ENCODE data around the gene ADCY2. TPM values are rescaled to one million over a fixed set of nuclear protein-coding genes. Genes with fewer than 3 reads are reported as not detected.

Gene ADCY2
- total RNA-seq (2022), result not detected in 2 replicates
- percentile 6 among the genes with signal in this experiment for Bru-seq, nascent RNA
- BruChase-seq, experiment 1, labeled RNA remaining after a 2-hour chase, result percentile 1 among the genes with signal in this experiment
- BruChase-seq, experiment 2, labeled RNA remaining after a 6-hour chase, result percentile 1 among the genes with signal in this experiment
- long read RNA-seq, result 0 reads

GRCh38 chr5:7395947-7396712 lies at the start of gene ADCY2:
Gene ADCY2 (plus strand): TSS chr5:7396138. CDS start chr5:7396297, 159 bp downstream.
- Histone ChIP-seq H3K36me3 (ENCODE audit: control insufficient read depth, insufficient read depth, low read length) (no peaks in the 10 kb centered on the region), H3K27me3 (replicated peaks; ENCODE audit: control insufficient read depth, insufficient read depth, low read length) (no peaks in the 10 kb centered on the region), H3K9me3 (no peaks in the 10 kb centered on the region), H3K4me1 (no peaks in the 10 kb centered on the region), H3K4me3 (ENCODE audit: low read depth, low read length) (peak within 1 kb of the TSS; percentile 21; the same call in 1 of the 2 replicates)
- intact Hi-C loops (cut with micrococcal nuclease; ENCODE audit: unreplicated experiment), result loop anchor here (10.0 kb wide), 1 partner anchor 349 kb away; no protein-coding TSS in a partner anchor
- Mint-ChIP-seq H3K27ac (ENCODE audit: unreplicated experiment) (no peak within 1 kb of the TSS), H3K36me3 (ENCODE audit: insufficient read depth, unreplicated experiment) (no peaks in the 10 kb centered on the region), H3K4me1 (ENCODE audit: low read depth, unreplicated experiment) (no peaks in the 10 kb centered on the region), H3K27me3 (ENCODE audit: insufficient read depth, unreplicated experiment) (peaks cover 16% of the 10 kb centered on the region), H3K4me3 (ENCODE audit: unreplicated experiment) (peak within 1 kb of the TSS; percentile 38), H3K9me3 (ENCODE audit: unreplicated experiment) (no peaks in the 10 kb centered on the region)
- ChIA-PET CTCF (no interaction called here), POLR2A (no interaction called here)
- BruUV-seq (replicated peaks), result no TSS peak
- no peak for DNase-seq
- no peak for TF ChIP-seq CTCF (IDR thresholded peaks at IDR 0.05; ENCODE audit: insufficient read depth in 1 of 2, low read depth in 1 of 2, low read length in 1 of 2, severe bottlenecking in 1 of 2, unreplicated experiment in 1 of 2)

DNA sequence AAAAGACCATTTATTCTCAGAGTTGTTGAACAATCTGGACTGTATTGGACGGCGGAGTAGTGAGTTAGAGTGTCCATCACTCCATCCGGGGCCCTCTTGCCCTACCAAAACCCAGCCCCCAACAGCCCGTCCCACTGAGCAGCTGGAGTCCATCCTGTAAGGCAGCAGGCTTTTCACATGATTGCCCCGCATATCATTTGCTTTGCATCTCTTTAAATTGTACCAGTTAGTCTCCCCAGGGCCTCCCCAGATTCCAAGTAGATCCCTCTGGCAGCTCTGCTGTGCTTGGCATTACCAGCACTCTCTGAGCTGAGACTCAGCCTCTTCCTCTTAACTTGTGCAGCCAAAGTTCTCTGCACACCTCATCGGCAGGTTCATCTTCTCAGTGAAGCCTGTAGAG lies 48.6 kb upstream of the ADCY2 start:
- no peak overlapping the region for H3K27ac Mint-ChIP-seq (ENCODE audit: unreplicated experiment)
- no peaks in the 10 kb centered on the region for H3K27me3 ChIP-seq (replicated peaks; ENCODE audit: control insufficient read depth, insufficient read depth, low read length)
- BruUV-seq (replicated peaks), result no TSS peak
- no peak for DNase-seq
- no peaks in the 10 kb centered on the region for H3K36me3 Mint-ChIP-seq (ENCODE audit: insufficient read depth, unreplicated experiment)
- H3K9me3 Mint-ChIP-seq (ENCODE audit: unreplicated experiment), result no peaks in the 10 kb centered on the region
- H3K4me3 ChIP-seq (ENCODE audit: low read depth, low read length), result no peak overlapping the region
- H3K9me3 ChIP-seq, result no peaks in the 10 kb centered on the region
- intact Hi-C loops (cut with micrococcal nuclease; ENCODE audit: unreplicated experiment), result no loop called here
- ChIA-PET CTCF (no interaction called here), POLR2A (no interaction called here)
- H3K36me3 ChIP-seq (ENCODE audit: control insufficient read depth, insufficient read depth, low read length), result no peaks in the 10 kb centered on the region
- peaks cover 6% of the 10 kb centered on the region for H3K27me3 Mint-ChIP-seq (ENCODE audit: insufficient read depth, unreplicated experiment)
- H3K4me1 ChIP-seq, result no peaks in the 10 kb centered on the region
- no peak for TF ChIP-seq CTCF (IDR thresholded peaks at IDR 0.05; ENCODE audit: insufficient read depth in 1 of 2, low read depth in 1 of 2, low read length in 1 of 2, severe bottlenecking in 1 of 2, unreplicated experiment in 1 of 2)
- no peak overlapping the region for H3K4me3 Mint-ChIP-seq (ENCODE audit: unreplicated experiment)
- H3K4me1 Mint-ChIP-seq (ENCODE audit: low read depth, unreplicated experiment), result no peaks in the 10 kb centered on the region

DNA sequence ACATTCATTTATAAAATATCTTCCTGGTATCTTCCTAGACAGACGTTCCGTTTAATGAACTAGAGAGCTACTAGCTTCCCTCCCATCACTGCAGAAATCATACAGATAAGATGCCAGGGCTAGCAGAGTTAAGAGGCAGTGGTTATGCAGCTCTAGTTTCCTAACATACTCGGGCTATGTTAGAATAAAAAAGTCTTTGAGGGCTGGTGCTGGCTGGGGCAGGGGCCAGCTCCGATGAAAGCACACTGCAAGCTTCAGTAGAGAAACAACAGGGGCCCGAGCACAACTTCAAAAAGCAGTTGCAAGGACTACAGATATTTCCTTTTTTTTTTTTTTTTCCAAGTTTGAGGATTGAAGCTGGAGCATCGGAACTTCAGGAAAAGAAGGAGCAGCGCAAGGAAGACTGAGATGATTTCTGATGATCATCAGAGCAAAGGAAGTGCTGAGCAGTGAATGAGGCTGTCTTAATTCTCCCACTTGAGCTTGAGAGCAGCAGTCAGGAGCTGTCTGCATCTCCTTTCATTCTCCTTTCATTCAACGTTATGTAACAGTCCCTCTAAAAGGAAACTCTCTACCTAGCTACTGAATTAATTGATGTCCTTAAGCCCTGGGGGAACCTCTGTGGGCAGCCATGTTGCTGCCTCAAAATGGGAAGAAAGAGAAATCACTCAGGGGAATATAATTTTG lies 47.6 kb upstream of the ADCY2 start:
- CTCF ChIA-PET, result no interaction called here
- no peak for TF ChIP-seq CTCF (IDR thresholded peaks at IDR 0.05; ENCODE audit: insufficient read depth in 1 of 2, low read depth in 1 of 2, low read length in 1 of 2, severe bottlenecking in 1 of 2, unreplicated experiment in 1 of 2)
- Histone ChIP-seq H3K4me3 (ENCODE audit: low read depth, low read length) (no peak overlapping the region), H3K4me1 (no peaks in the 10 kb centered on the region), H3K9me3 (no peaks in the 10 kb centered on the region), H3K36me3 (ENCODE audit: control insufficient read depth, insufficient read depth, low read length) (no peaks in the 10 kb centered on the region), H3K27me3 (replicated peaks; ENCODE audit: control insufficient read depth, insufficient read depth, low read length) (no peaks in the 10 kb centered on the region)
- H3K36me3 Mint-ChIP-seq (ENCODE audit: insufficient read depth, unreplicated experiment), result no peaks in the 10 kb centered on the region
- BruUV-seq (replicated peaks), result no TSS peak
- POLR2A ChIA-PET, result no interaction called here
- H3K27ac Mint-ChIP-seq (ENCODE audit: unreplicated experiment), result no peak overlapping the region
- H3K4me1 Mint-ChIP-seq (ENCODE audit: low read depth, unreplicated experiment), result no peaks in the 10 kb centered on the region
- intact Hi-C loops (cut with micrococcal nuclease; ENCODE audit: unreplicated experiment), result no loop called here
- H3K4me3 Mint-ChIP-seq (ENCODE audit: unreplicated experiment), result no peak overlapping the region
- H3K27me3 Mint-ChIP-seq (ENCODE audit: insufficient read depth, unreplicated experiment), result peaks cover 6% of the 10 kb centered on the region
- no peaks in the 10 kb centered on the region for H3K9me3 Mint-ChIP-seq (ENCODE audit: unreplicated experiment)
- DNase-seq, result no peak

All from Caco-2 (cell line).